ENCODE measurements around the gene ATP5PB. TPM values are rescaled to one million over a fixed set of nuclear protein-coding genes. Genes with fewer than 3 reads are reported as not detected.

Gene ATP5PB
- total RNA-seq, 1 donor from 2014 or later = 220 TPM

- intact Hi-C loops (cut with micrococcal nuclease) = no loop called here
- POLR2A ChIA-PET = no interaction called here
- CTCF ChIA-PET = interaction anchor here (0.6 kb wide), 1 partner anchor 1226 kb away, joined by 3 read pairs; no protein-coding TSS in a partner anchor
- Mint-ChIP-seq H3K4me3 (no peak overlapping the region), H3K27ac (no peak overlapping the region), H3K9me3 (no peaks in the 10 kb centered on the region), H3K27me3 (no peaks in the 10 kb centered on the region), H3K4me1 (peaks cover 15% of the 10 kb centered on the region), H3K36me3 (ENCODE audit: low read depth) (no peaks in the 10 kb centered on the region)
- no peak for ATAC-seq (ENCODE audit: low read depth)
- TF ChIP-seq CTCF (IDR thresholded peaks at IDR 0.05) = no peak
- no peak for DNase-seq
Observed at GRCh38 chr1:111486431-111486830, 37.2 kb downstream of the ATP5PB start.

GRCh38 chr1:111487133-111487532 lies 37.9 kb downstream of the ATP5PB start:
- TF ChIP-seq CTCF (IDR thresholded peaks at IDR 0.05) = no peak
- H3K27ac Mint-ChIP-seq = no peak overlapping the region
- ChIA-PET CTCF (no interaction called here), POLR2A (no interaction called here)
- DNase-seq (no peak), ATAC-seq (ENCODE audit: low read depth) (no peak)
- H3K4me1 Mint-ChIP-seq = peaks cover 9% of the 10 kb centered on the region
- H3K27me3 Mint-ChIP-seq = no peaks in the 10 kb centered on the region
- intact Hi-C loops (cut with micrococcal nuclease) = no loop called here
- no peaks in the 10 kb centered on the region for H3K36me3 Mint-ChIP-seq (ENCODE audit: low read depth)
- no peak overlapping the region for H3K4me3 Mint-ChIP-seq
- H3K9me3 Mint-ChIP-seq = no peaks in the 10 kb centered on the region

GRCh38 chr1:111488669-111489068 lies 39.4 kb downstream of the ATP5PB start:
- no peak for TF ChIP-seq CTCF (IDR thresholded peaks at IDR 0.05)
- ChIA-PET POLR2A (interaction anchor here (1.1 to 2.4 kb wide), 2 partner anchors 8 to 20 kb away, joined by 3 to 8 read pairs; no protein-coding TSS in a partner anchor), CTCF (interaction anchor here (1.1 to 3.4 kb wide), 3 partner anchors 19 to 281 kb away, joined by 4 to 34 read pairs (median 5); no protein-coding TSS in a partner anchor)
- intact Hi-C loops (cut with micrococcal nuclease) = loop anchor here (1.0 kb wide), 1 partner anchor 20 kb away; no protein-coding TSS in a partner anchor
- Mint-ChIP-seq H3K9me3 (no peaks in the 10 kb centered on the region), H3K4me3 (no peak overlapping the region), H3K27me3 (no peaks in the 10 kb centered on the region), H3K36me3 (ENCODE audit: low read depth) (no peaks in the 10 kb centered on the region), H3K27ac (no peak overlapping the region), H3K4me1 (peaks cover 9% of the 10 kb centered on the region)
- DNase-seq = no peak
- no peak for ATAC-seq (ENCODE audit: low read depth)

GRCh38 chr1:111489604-111490003 lies 40.3 kb downstream of the ATP5PB start:
- no peaks in the 10 kb centered on the region for H3K27me3 Mint-ChIP-seq
- ChIA-PET CTCF (interaction anchor here (0.8 to 3.4 kb wide), 9 partner anchors 9 to 280 kb away, joined by 3 to 34 read pairs (median 3); partner anchors contain the start of genes ADORA3 and TMIGD3), POLR2A (interaction anchor here (1.1 to 2.4 kb wide), 2 partner anchors 9 to 19 kb away, joined by 3 to 8 read pairs; no protein-coding TSS in a partner anchor)
- peaks cover 9% of the 10 kb centered on the region for H3K4me1 Mint-ChIP-seq
- no peak for DNase-seq
- H3K4me3 Mint-ChIP-seq = no peak overlapping the region
- TF ChIP-seq CTCF (IDR thresholded peaks at IDR 0.05) = no peak
- no peaks in the 10 kb centered on the region for H3K9me3 Mint-ChIP-seq
- H3K36me3 Mint-ChIP-seq (ENCODE audit: low read depth) = no peaks in the 10 kb centered on the region
- ATAC-seq (ENCODE audit: low read depth) = peak; percentile 87
- peak overlapping the region; percentile 50 for H3K27ac Mint-ChIP-seq
- intact Hi-C loops (cut with micrococcal nuclease) = loop anchor here (1.0 kb wide), 1 partner anchor 19 kb away; no protein-coding TSS in a partner anchor

- Mint-ChIP-seq H3K9me3 (no peaks in the 10 kb centered on the region), H3K4me3 (no peak overlapping the region), H3K27ac (no peak overlapping the region), H3K36me3 (ENCODE audit: low read depth) (no peaks in the 10 kb centered on the region), H3K4me1 (peaks cover 9% of the 10 kb centered on the region), H3K27me3 (no peaks in the 10 kb centered on the region)
- ChIA-PET POLR2A (interaction anchor here (1.4 to 2.4 kb wide), 2 partner anchors 13 to 18 kb away, joined by 7 to 8 read pairs; partner anchors contain the start of genes ADORA3 and TMIGD3), CTCF (interaction anchor here (0.8 to 3.4 kb wide), 9 partner anchors 8 to 279 kb away, joined by 3 to 34 read pairs (median 4); partner anchors contain the start of genes ADORA3 and TMIGD3)
- ATAC-seq (ENCODE audit: low read depth) (no peak), DNase-seq (no peak)
- TF ChIP-seq CTCF (IDR thresholded peaks at IDR 0.05) = no peak
- intact Hi-C loops (cut with micrococcal nuclease) = no loop called here
Observed at GRCh38 chr1:111490220-111490619, 41.0 kb downstream of the ATP5PB start.
